HG02938 (cell line): ENCODE measurements around the gene MEF2B.
"Not testable (repeated sequence)": the region's sequence is repeated elsewhere in the genome, so short reads cannot be mapped to it uniquely, and the experiment has no call there.

Source experiments
- ATAC-seq: cut with Tn5 transposase; IDR thresholded peaks from one replicate; pipeline ENCODE4 v1.9.1; 2021; ENCODE audit warnings: mild to moderate bottlenecking, moderate library complexity; ENCODE audit not compliant: unreplicated experiment

Gene MEF2B

DNA sequence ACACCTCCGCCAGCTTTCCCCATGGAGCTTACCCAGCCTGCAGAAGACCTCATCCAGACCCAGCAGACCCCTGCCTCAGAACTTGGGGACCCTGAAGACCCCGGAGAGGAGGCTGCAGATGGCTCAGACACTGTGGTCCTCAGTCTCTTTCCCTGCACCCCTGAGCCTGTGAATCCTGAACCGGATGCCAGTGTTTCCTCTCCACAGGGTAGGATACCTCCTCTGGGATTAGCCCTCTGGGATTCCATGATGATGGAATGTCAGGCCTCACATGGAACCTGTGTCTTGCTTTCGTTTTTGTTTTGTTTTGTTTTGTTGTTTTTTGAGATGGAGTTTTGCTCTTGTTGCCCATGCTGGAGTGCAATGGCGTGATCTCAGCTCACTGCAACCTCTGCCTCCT lies 23.9 kb upstream of the MEF2B start:
- ATAC-seq: no peak

GRCh38 chr19:19192910-19193423 lies 22.9 kb upstream of the MEF2B start:
- ATAC-seq: no peak

- peak; percentile 74 for ATAC-seq
These were observed 22.2 kb upstream of the MEF2B start, which contains the start of the genes BORCS8 and RFXANK for GRCh38 chr19:19192078-19192882. BORCS8 (minus strand) TSS chr19:19192152; CDS start chr19:19192117, 35 bp downstream. RFXANK (plus strand) TSS chr19:19192258; CDS start chr19:19193947, 1,689 bp downstream.

DNA sequence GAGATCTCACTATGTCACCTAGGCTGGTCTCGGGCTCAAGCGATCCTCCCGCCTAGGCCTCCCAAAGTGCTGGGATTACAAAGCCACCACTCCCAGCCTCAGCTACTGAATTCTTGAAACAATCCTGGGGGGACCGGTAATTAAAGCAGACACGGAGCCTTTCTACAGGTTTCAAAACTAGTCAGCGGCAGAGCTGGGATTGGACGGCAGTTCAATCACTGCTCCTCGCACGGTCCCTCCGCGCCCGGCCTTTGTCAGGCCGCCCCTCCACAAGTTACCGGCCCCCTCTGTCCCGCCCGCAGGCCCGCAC lies 21.7 kb upstream of the MEF2B start:
- ATAC-seq: no peak

DNA sequence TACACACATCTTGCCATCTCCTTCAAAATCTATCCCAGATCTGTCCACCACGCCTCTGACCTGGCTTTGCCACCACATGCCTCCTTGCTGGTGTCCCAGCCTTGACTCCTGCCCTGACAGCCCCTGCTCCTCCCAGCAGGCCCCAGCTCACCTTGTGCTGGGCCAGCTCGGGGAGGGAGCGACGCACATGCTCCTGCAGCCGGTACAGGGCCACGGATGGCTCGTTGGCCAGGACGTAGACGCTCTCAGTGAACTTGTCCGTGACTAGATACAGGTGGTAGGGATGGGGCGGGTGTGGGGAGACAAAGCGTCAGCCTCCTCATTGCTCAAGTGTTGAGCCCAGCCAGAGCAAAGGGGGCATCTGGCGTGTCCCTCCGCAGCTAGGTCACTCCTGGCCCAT lies 16.7 kb upstream of the MEF2B start:
- ATAC-seq: no peak

DNA sequence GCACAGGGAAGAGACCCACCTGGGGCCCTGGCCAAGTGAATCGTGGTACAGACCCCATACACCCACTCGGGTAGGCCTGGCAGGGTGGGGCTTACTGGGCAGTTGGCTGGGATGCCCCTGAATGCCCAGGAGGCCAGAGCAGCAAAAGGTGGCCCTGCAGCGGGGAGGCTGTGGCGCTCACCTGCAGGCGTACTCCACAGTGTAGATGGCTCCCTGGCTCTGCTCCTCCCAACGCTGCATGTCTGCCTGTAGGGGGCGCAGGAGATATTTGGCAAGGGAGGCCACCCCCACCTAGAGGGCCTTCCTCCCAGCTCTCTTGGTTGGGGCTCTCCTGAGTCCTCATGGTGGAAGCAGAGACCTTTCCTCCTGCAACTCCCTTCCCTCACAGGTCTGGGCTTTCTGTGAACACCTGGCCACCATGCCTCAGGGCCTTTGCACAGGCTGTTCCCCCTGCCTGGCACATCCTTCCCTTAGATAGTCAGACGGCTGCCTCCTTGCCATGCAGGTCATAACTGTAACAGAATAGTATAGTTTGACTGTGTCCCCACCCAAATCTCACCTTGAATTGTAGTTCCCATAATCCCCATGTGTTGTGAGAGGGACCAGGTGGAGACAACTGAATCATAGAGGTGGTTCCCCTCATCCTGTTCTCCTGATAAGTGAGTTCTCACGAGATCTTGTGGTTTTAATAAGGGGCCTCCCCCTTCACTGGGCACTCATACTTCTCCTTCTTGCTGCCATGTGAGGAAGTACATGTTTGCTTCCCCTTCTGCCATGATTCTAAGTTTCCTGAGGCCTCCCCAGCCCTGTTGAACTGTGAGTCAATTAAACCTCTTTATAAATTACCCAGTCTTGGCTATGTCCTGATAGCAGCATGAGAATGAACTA lies 16.0 kb upstream of the MEF2B start:
- ATAC-seq: no peak

- no peak for ATAC-seq
These were observed 11.5 kb upstream of the MEF2B start for GRCh38 chr19:19181488-19181998.

DNA sequence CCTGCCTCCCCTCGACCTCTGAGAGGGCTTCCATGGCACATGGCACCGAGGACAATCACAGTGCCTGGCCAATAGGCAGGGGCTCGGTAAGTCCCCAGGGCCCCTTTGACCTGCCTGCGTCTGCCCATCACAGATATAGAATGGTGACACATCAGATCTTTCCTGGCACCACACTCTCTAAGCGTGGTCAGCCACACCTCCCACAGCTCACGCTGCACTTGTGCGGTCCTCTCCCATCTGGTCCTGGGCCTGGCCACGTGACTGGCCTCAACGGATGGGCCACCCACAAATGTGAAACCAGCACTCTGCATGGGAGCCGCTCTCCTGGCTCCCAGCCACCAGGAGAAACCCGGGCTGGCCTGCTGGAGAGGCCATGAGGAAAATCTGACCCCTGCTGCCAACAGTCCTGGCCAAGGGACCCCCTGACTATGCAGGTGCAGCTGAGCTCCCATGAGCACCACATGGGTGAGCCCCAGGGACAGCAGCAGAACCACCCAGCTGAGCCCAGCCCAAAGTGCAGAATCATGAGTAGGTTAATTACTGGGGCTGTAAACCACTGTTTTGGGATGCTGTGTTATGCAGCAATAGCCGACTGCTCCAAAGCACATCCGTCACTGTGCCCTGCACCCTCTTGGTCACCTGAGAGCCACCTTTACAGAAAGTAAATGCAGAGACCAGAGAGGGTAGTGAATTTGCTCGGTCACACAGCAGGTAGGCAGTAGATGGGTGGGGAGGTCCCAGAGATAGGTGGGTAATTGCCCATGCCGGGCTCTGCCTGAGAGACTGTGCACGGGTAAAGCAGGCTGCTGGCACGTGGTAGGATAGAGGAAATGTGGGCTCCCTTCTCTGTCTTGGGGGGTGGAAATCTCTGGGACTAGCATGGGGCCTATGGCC lies 9.7 kb upstream of the MEF2B start:
- ATAC-seq: no peak

DNA sequence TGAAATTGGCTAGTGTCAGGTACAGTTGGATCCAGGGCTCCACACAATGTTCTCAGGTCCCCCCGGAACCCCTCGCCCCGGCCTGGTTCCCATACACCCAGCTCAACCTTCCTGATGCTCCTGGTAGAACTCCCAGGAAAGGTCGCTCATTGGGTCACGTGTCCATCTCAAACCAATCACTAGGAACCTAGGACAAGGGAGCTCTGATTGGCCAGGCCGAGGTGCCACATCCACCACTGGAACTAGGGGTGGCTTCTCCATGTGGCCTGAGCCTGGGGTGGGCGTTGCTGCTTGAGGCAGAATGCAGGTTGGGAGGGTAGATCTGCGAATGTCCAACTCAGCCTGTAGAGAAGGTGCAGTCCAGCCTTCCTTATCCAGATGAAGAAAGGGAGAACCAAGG lies 6.9 kb upstream of the MEF2B start:
- no peak for ATAC-seq

DNA sequence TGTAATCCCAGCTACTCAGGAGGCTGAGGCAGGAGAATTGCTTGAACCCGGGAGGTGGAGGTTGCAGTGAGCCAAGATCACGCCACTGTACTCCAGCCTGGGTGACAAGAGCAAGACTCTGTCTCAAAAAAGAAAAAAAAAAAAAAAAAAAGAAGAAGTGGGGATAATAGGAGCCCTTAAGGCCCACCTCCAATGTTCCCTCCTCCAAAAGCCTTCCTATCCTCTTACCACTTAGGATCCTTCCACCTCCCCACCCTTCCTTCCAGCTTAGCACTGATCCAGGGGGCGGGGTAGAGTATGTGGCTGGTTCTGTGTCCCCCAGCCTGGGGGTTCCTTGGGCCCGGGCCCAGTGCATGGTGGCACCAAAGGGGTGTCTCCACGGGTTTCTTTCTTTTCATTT lies 3.2 kb upstream of the MEF2B start:
- ATAC-seq: not testable (repeated sequence)

GRCh38 chr19:19171821-19172532 lies 1.9 kb upstream of the MEF2B start:
- ATAC-seq: no peak

DNA sequence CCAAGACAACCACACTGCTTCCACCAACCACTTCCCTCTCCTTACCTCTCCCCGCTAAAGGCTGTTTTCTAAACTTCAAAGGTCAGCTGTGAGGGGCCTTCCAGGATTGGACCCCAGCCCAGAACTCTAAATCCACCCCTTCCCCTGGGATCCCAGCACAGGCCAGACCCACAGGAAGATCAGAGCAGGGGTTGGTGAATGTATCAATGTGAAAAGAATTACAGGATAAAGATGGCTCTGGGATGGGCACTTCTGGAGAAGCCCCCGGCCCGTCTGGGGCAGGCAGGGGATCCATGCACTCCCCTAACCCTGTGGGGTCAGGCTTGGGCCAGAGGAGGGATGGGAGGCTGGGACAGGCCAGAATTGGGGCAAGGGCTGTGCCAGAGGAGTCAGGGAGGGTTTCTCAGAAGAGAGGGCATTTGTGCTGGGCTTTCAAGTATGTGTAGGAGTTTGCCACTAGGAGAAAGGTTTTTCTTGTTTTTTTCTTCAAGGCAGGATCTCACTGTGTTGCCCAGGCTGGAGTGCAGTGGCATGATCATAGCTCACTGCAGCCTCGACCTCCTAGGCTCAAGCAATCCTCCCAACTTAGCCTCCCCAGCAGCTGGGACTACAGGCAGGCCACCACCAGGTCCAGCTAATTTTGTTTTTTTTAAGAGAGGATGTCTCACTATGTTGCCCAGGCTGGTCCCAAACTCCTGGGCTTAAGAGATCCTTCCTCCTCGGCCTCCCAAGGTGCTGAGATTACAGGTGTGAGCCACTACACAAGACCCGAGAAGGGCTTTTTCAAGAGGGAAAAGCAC lies 1.0 kb upstream of the MEF2B start:
- no peak for ATAC-seq

- ATAC-seq: no peak
These were observed 619 bp downstream of the MEF2B start for GRCh38 chr19:19169236-19170052.

DNA sequence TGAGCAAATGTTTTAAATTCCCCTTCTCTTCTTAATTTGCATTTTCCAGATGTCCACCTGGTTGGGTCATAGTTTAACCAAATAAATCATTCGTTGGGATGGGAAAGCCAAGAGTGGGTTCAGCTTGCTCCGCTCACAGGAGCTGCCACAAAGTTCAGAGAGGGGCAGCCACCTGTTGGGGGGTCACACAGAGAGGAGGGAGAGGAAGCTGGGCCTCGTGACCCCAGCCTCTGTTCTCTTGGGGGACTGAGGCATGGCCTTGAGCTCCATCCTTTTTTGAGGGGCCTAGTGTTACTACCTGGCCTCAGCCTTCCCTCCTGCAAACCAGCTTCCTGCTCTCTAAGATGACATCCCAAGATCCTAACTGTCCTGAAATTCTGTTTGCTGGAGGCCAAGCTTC lies 2.5 kb downstream of the MEF2B start:
- no peak for ATAC-seq

DNA sequence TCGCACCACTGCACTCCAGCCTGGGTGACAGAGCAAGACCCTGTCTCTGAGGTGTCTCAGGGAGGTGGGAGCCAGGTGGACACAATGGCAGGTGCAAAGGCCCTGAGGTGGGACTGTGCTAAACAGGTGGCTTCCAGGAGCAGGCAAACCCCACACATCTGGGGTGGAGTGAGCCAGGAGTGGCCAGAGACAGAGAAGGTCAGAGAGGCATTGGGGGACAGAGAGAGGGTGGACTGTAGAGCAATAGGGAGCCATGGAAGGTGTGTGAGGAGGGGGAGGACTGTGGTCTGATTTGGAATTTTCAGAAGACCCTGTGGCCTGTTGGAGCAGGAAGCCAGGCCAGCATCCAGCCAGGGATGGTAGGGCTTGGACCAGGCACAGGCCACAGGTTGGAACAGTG lies 4.7 kb downstream of the MEF2B start:
- no peak for ATAC-seq

GRCh38 chr19:19162495-19162894 lies 7.6 kb downstream of the MEF2B start:
- ATAC-seq: no peak

DNA sequence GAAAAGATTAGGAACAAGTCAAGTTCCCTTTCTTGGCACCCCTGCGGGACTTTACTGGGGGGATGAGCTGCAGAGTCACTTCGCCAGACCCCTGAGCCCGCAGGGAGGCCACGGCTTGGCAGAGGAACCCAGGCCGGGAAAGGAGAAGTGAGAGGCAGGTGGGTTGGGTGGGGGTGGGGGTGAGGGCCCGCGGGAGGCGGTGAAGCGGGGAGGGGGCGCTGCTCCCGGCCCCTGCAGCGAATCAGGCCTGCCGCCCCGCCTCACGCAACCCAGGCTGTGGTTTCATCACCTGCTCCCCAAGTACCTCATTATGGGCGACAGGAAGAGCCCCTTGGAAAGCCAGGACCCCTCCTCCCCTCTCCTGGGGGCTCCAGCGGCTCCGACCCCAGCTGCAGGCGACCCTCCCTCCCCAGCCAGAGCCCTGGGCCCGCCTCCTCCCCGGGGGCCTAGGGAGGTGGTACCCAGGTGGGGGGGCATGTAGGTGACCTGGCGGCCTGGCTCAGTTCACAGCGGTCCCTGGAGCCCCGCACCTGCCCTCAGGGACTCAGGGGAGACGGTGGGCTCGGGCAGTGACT lies 9.5 kb downstream of the MEF2B start:
- no peak for ATAC-seq

DNA sequence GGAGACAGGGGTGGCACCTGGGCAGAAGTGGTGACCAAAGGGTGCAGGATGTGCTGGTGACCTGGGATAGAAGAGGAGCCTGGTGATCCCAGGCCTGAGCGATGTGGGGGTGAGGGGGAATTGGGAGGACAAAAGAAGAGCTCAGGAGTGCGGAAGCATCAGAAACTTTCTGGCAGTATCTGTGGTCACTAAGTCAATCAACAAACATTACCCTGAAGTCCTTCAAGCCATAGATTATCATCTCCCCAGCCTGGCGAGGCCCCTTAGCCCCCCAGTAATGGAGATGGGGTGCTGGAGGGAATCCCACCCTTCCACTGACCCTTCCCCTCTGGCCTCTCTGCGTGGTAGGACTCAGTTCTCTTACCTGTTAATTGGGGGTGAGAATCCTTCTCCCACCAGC lies 10.5 kb downstream of the MEF2B start:
- ATAC-seq: no peak
